IMR-90 (cell line): ENCODE measurements around the gene PM20D1. TPM values are rescaled to one million over a fixed set of nuclear protein-coding genes. Genes with fewer than 3 reads are reported as not detected.

Experiments
- ATAC-seq: fragments of 200-7000 bp; cut with Tn5 transposase; 2 replicates; pipeline ENCODE4 v1.9.1; 2020; ENCODE audit warnings: low read depth, mild to moderate bottlenecking, moderate library complexity
- BruUV-seq: library from RNA; stranded (reverse); fragments of 400-500 nt; replicated peaks from 2 replicates; lab custom pipeline; 2021; lab: Mats Ljungman, UMichigan
- CTCF ChIA-PET: fragments of 300-600 bp; formaldehyde crosslinking; extraction: SDS; loops from one replicate; lab custom pipeline; 2021; ENCODE audit warnings: antibody characterized with exemption; lab: Yijun Ruan, JAX
- POLR2A ChIA-PET: fragments of 300-600 bp; sonication (Branson Sonifier 250); formaldehyde crosslinking; loops from one replicate; lab custom pipeline; 2022; ENCODE audit warnings: antibody characterized with exemption; ENCODE audit not compliant: unreplicated experiment; lab: Charles Lee
- DNase-seq: peaks from one replicate; pipeline ENCODE4 v3.0.0; 2013
- H2AFZ ChIP-seq: replicated peaks from 2 replicates; pipeline ENCODE3; 2013; ENCODE audit warnings: low read length, mild to moderate bottlenecking; ENCODE audit not compliant: poor library complexity
- H2AK5ac ChIP-seq: 2 replicates; pipeline ENCODE4 v1.6.1; 2013; ENCODE audit warnings: low read depth, low read length, inconsistent platforms
- H2AK9ac ChIP-seq: replicated peaks from 2 replicates; pipeline ENCODE3; 2013; ENCODE audit warnings: mild to moderate bottlenecking, low read depth, low read length, moderate library complexity; ENCODE audit not compliant: poor library complexity
- H2BK120ac ChIP-seq: 2 replicates; pipeline ENCODE4 v1.6.1; 2013; ENCODE audit warnings: low read depth, low read length, inconsistent platforms
- H2BK15ac ChIP-seq: 3 replicates; pipeline ENCODE4 v1.6.1; 2013; ENCODE audit warnings: low read depth, low read length, inconsistent platforms
- H2BK20ac ChIP-seq: 2 replicates; pipeline ENCODE4 v1.6.1; 2013; ENCODE audit warnings: low read depth, mild to moderate bottlenecking, inconsistent platforms, low read length, moderate library complexity
- H2BK5ac ChIP-seq: 2 replicates; pipeline ENCODE4 v1.6.1; 2013; ENCODE audit warnings: mild to moderate bottlenecking, low read depth, low read length, inconsistent platforms; ENCODE audit not compliant: poor library complexity, severe bottlenecking
- H3K14ac ChIP-seq: replicated peaks from 2 replicates; pipeline ENCODE4 v1.6.1; 2013; ENCODE audit warnings: low read depth, low read length, inconsistent platforms
- H3K18ac ChIP-seq: 2 replicates; pipeline ENCODE4 v1.6.1; 2013; ENCODE audit warnings: low read depth, low read length, control low read depth
- H3K23ac ChIP-seq: 2 replicates; pipeline ENCODE4 v1.6.1; 2013; ENCODE audit warnings: low read depth, low read length, inconsistent platforms
- H3K27ac ChIP-seq: 2 replicates; pipeline ENCODE4 v1.5.1; 2013; ENCODE audit warnings: mild to moderate bottlenecking, control low read depth, low read length; ENCODE audit not compliant: insufficient read depth
- H3K27me3 ChIP-seq: 2 replicates; pipeline ENCODE4 v1.6.1; 2013; ENCODE audit warnings: low read length; ENCODE audit not compliant: control insufficient read depth, insufficient read depth
- H3K36me3 ChIP-seq: 2 replicates; pipeline ENCODE4 v1.6.1; 2013; ENCODE audit warnings: low read length, mixed read lengths; ENCODE audit not compliant: control insufficient read depth, insufficient read depth
- H3K4ac ChIP-seq: 2 replicates; pipeline ENCODE4 v1.6.1; 2013; ENCODE audit warnings: low read depth, low read length, inconsistent platforms
- H3K4me1 ChIP-seq: 2 replicates; pipeline ENCODE4 v1.6.1; 2013; ENCODE audit warnings: low read length, mixed read lengths; ENCODE audit not compliant: control insufficient read depth, insufficient read depth
- H3K4me2 ChIP-seq: 2 replicates; pipeline ENCODE4 v1.6.1; 2013; ENCODE audit warnings: low read depth, mild to moderate bottlenecking, control low read depth, low read length, moderate library complexity
- H3K4me3 ChIP-seq: 2 replicates; pipeline ENCODE4 v1.5.1; 2013; ENCODE audit warnings: low read depth, mild to moderate bottlenecking, control low read depth, low read length, moderate library complexity; ENCODE audit not compliant: insufficient read depth
- H3K56ac ChIP-seq: 2 replicates; pipeline ENCODE4 v1.6.1; 2013; ENCODE audit warnings: low read length, inconsistent platforms; ENCODE audit not compliant: insufficient read depth; ENCODE audit errors: extremely low read depth
- H3K79me1 ChIP-seq, 2 experiments: 2 replicates each; pipeline ENCODE4 v1.6.1; 2013; ENCODE audit warnings: low read length in 2 of 2, inconsistent platforms in 1 of 2, low read depth in 1 of 2
- H3K9ac ChIP-seq: 2 replicates; pipeline ENCODE4 v1.6.1; 2013; ENCODE audit warnings: low read depth, low read length, control low read depth
- H3K9me1 ChIP-seq: 2 replicates; pipeline ENCODE4 v1.6.1; 2013; ENCODE audit warnings: low read length, inconsistent platforms; ENCODE audit not compliant: insufficient read depth
- H3K9me3 ChIP-seq: 2 replicates; pipeline ENCODE4 v1.6.1; 2013; ENCODE audit warnings: low read length; ENCODE audit not compliant: control insufficient read depth, insufficient read depth
- H4K20me1 ChIP-seq: 2 replicates; pipeline ENCODE4 v1.6.1; 2013; ENCODE audit warnings: low read length, inconsistent platforms; ENCODE audit not compliant: insufficient read depth
- H4K5ac ChIP-seq: 2 replicates; pipeline ENCODE4 v1.6.1; 2013; ENCODE audit warnings: mild to moderate bottlenecking, low read depth, low read length, control low read depth
- H4K8ac ChIP-seq, 2 experiments: 2 replicates each; pipeline ENCODE4 v1.6.1; 2013; ENCODE audit warnings: low read depth in 2 of 2, low read length in 2 of 2, control low read depth in 1 of 2, inconsistent platforms in 1 of 2
- H4K91ac ChIP-seq: 2 replicates; pipeline ENCODE4 v1.6.1; 2013; ENCODE audit warnings: low read depth, low read length, inconsistent platforms; ENCODE audit not compliant: insufficient read depth
- BHLHE40 ChIP-seq: fragments of 150-350 bp; IDR thresholded peaks from 2 replicates; pipeline ENCODE4 v1.6.1; 2016; ENCODE audit warnings: mild to moderate bottlenecking, low read depth, low read length
- CEBPB ChIP-seq: IDR thresholded peaks from 2 replicates; pipeline ENCODE4 v1.6.1; 2012; ENCODE audit warnings: low read depth, low read length, improper control_type of control experiment
- CHD1 ChIP-seq: IDR thresholded peaks from 2 replicates; pipeline ENCODE4 v1.6.1; 2012; ENCODE audit warnings: low read depth, low read length, improper control_type of control experiment
- FOS ChIP-seq: fragments of 150-350 bp; IDR thresholded peaks from 2 replicates; pipeline ENCODE4 v1.6.1; 2016; ENCODE audit warnings: low read depth, low read length
- MAFK ChIP-seq: IDR thresholded peaks from 2 replicates; pipeline ENCODE4 v1.6.1; 2012; ENCODE audit warnings: low read depth, low read length, improper control_type of control experiment
- MAZ ChIP-seq: IDR thresholded peaks from 2 replicates; pipeline ENCODE4 v1.6.1; 2012; ENCODE audit warnings: low read depth, mild to moderate bottlenecking, low read length, improper control_type of control experiment, moderate library complexity, borderline replicate concordance
- MXI1 ChIP-seq: IDR thresholded peaks from 2 replicates; pipeline ENCODE4 v1.6.1; 2012; ENCODE audit warnings: low read depth, mild to moderate bottlenecking, low read length, moderate library complexity, borderline replicate concordance
- NFE2L2 ChIP-seq: fragments of 150-350 bp; IDR thresholded peaks from 2 replicates; pipeline ENCODE4 v1.6.1; 2016; ENCODE audit warnings: low read depth, mild to moderate bottlenecking, low read length
- RAD21 ChIP-seq: IDR thresholded peaks from 2 replicates; pipeline ENCODE4 v1.6.1; 2012; ENCODE audit warnings: low read length, improper control_type of control experiment
- RCOR1 ChIP-seq: IDR thresholded peaks from 2 replicates; pipeline ENCODE4 v1.6.1; 2012; ENCODE audit warnings: mild to moderate bottlenecking, low read length, improper control_type of control experiment; ENCODE audit not compliant: insufficient replicate concordance
- RFX5 ChIP-seq: IDR thresholded peaks from 2 replicates; pipeline ENCODE4 v1.8.0; 2012; ENCODE audit warnings: low read depth, mild to moderate bottlenecking, low read length, moderate library complexity
- SMC3 ChIP-seq: fragments of 150-350 bp; IDR thresholded peaks from 2 replicates; pipeline ENCODE4 v1.6.1; 2016; ENCODE audit warnings: low read depth, mild to moderate bottlenecking, antibody characterized with exemption, low read length, moderate library complexity
- USF2 ChIP-seq: fragments of 150-350 bp; IDR thresholded peaks from 2 replicates; pipeline ENCODE4 v1.6.1; 2017; ENCODE audit warnings: mild to moderate bottlenecking, antibody characterized with exemption, low read length, low read depth
- WGBS, 2 experiments: methylation state at CpG; one replicate each; pipeline versions ENCODE4 v1.1.5 to v1.1.7; 2013; ENCODE audit warnings: missing lambda C conversion rate in 2 of 2; ENCODE audit not compliant: insufficient read length in 1 of 2; ENCODE audit errors: extremely low coverage in 2 of 2; 5-methylcytosine and 5-hydroxymethylcytosine counted together
- dilution Hi-C: fragments of 300-500 bp; cut with HindIII; formaldehyde crosslinking; loops from one replicate; pipeline ENCODE4 v1.14.3; 2018; ENCODE audit warnings: low sequenced_read_pairs; ENCODE audit not compliant: unreplicated experiment
- in situ Hi-C: fragments of 300-500 bp; cut with MboI; formaldehyde crosslinking; loops from 3 replicates; pipeline ENCODE4 v1.14.3; 2019; ENCODE audit warnings: low sequenced_read_pairs, inconsistent platforms, mixed read lengths
- intact Hi-C: fragments of 100-400 bp; cut with micrococcal nuclease; formaldehyde crosslinking; loops from 2 replicates; pipeline ENCODE4 v1.10.0; 2022
- polyA plus RNA-seq, 3 experiments: library from polyadenylated mRNA; depleted of rRNA; stranded (reverse); fragments of >200 nt; gene quantifications; 2 replicates each; pipeline ENCODE4 v1.2.3, GENCODE V29; 2012; ENCODE audit warnings: low replicate concordance in 1 of 3
- total RNA-seq: library from RNA; depleted of rRNA; stranded (reverse); fragments of >200 nt; gene quantifications from 2 replicates; pipeline ENCODE4 v1.2.3, GENCODE V29; 2012
- TF ChIP-seq, protein P1 (sequence below): fragments of 150-350 bp; IDR thresholded peaks from 2 replicates; pipeline ENCODE4 v1.6.1; 2016; ENCODE audit warnings: low read depth, mild to moderate bottlenecking, low read length, moderate library complexity, borderline replicate concordance
- TF ChIP-seq, protein P2 (sequence below): conservative IDR thresholded peaks from 2 replicates; pipeline ENCODE4 v1.5.1; 2012; ENCODE audit warnings: mild to moderate bottlenecking, low read depth, low read length, improper control_type of control experiment

Gene PM20D1
- total and polyA plus RNA-seq, 2 of the 4 experiments (the other 2 are of a cell fraction) = not detected

DNA sequence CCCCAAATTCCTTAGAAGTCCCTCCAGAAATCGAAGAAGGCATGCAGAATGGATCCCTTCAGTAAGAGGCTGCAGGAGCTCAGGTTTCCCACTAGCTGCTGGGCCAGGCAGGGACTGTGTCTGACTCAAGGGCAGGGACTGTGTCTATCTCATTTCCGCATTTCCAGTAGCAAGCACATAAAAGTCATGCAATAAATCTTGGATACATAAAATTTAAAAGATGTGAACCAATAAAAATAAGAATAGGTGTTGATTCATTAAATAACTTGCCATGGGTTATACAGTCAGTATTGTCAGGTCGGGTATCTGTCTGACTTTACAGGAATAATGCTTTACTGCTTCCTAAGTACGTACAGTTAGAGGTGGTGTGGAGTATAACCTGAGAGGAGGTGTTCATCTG, 15.2 kb downstream of the PM20D1 start:
- Histone ChIP-seq H3K4me3 (no peak overlapping the region), H3K4me1 (peaks cover 4% of the 10 kb centered on the region), H2AFZ (no peak overlapping the region), H2AK9ac (no peak overlapping the region), H2BK15ac (no peak overlapping the region), H3K9me1 (peaks cover 4% of the 10 kb centered on the region; the same call in 1 of the 2 replicates), H3K9me3 (0 out of 2 replicates have a peak, but pooled peaks cover 3% of the 10 kb centered on the region), H4K8ac (no peak overlapping the region), H3K4me2 (no peak overlapping the region), H2BK20ac (no peak overlapping the region), H3K79me1 (no peaks in the 10 kb centered on the region), H2BK5ac (no peak overlapping the region), H3K27ac (no peak overlapping the region), H4K91ac (no peak overlapping the region), H2AK5ac (no peak overlapping the region), H3K18ac (no peak overlapping the region), H3K9ac (no peak overlapping the region), H3K14ac (no peak overlapping the region), H3K23ac (no peak overlapping the region), H3K27me3 (peaks cover 10% of the 10 kb centered on the region), H2BK120ac (no peak overlapping the region), H3K56ac (no peak overlapping the region), H3K36me3 (no peaks in the 10 kb centered on the region), H3K4ac (no peak overlapping the region), H4K20me1 (no peaks in the 10 kb centered on the region), H4K5ac (no peak overlapping the region)
- 60% methylated on average over 1 of the region's 4 CpGs; no CpG with 5 or more reads in 1 of the 2 experiments for WGBS, 2 experiments
- POLR2A ChIA-PET = no interaction called here
- ATAC-seq (no peak), DNase-seq (no peak)
- in situ Hi-C loops = no loop called here
- no peak for TF ChIP-seq MAZ
- TF ChIP-seq BHLHE40 = no peak
- TF ChIP-seq SMC3 = no peak
- TF ChIP-seq RCOR1 = no peak
- no peak for TF ChIP-seq MXI1
- no peak for TF ChIP-seq USF2
- no peak for TF ChIP-seq RAD21
- no peak for TF ChIP-seq NFE2L2
- TF ChIP-seq, protein P1, sequence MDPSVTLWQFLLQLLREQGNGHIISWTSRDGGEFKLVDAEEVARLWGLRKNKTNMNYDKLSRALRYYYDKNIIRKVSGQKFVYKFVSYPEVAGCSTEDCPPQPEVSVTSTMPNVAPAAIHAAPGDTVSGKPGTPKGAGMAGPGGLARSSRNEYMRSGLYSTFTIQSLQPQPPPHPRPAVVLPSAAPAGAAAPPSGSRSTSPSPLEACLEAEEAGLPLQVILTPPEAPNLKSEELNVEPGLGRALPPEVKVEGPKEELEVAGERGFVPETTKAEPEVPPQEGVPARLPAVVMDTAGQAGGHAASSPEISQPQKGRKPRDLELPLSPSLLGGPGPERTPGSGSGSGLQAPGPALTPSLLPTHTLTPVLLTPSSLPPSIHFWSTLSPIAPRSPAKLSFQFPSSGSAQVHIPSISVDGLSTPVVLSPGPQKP = no peak
- no peak for TF ChIP-seq RFX5
- TF ChIP-seq, protein P2, sequence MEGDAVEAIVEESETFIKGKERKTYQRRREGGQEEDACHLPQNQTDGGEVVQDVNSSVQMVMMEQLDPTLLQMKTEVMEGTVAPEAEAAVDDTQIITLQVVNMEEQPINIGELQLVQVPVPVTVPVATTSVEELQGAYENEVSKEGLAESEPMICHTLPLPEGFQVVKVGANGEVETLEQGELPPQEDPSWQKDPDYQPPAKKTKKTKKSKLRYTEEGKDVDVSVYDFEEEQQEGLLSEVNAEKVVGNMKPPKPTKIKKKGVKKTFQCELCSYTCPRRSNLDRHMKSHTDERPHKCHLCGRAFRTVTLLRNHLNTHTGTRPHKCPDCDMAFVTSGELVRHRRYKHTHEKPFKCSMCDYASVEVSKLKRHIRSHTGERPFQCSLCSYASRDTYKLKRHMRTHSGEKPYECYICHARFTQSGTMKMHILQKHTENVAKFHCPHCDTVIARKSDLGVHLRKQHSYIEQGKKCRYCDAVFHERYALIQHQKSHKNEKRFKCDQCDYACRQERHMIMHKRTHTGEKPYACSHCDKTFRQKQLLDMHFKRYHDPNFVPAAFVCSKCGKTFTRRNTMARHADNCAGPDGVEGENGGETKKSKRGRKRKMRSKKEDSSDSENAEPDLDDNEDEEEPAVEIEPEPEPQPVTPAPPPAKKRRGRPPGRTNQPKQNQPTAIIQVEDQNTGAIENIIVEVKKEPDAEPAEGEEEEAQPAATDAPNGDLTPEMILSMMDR = no peak
- TF ChIP-seq CEBPB = no peak
- TF ChIP-seq MAFK = no peak
- TF ChIP-seq CHD1 = no peak
- no peak for TF ChIP-seq FOS
- no TSS peak for BruUV-seq
- CTCF ChIA-PET = no interaction called here
- dilution Hi-C loops = no loop called here
- intact Hi-C loops = loop anchor here (5.0 kb wide), 1 partner anchor 48 kb away; no protein-coding TSS in a partner anchor
